Stimulated activated CD8-positive, alpha-beta memory T cell treated with anti-CD3 and anti-CD28 coated beads, Interleukin-4, amount 100 ng/mL, for 24 hours (primary cell): Measurements from ENCODE around the gene PRSS3.
"Not testable (repeated sequence)": the region's sequence is repeated elsewhere in the genome, so short reads cannot be mapped to it uniquely, and the experiment has no call there.

ENCODE experiments used
- DNase-seq: peaks from one replicate; pipeline ENCODE4 v3.0.0-alpha.2; 2020; ENCODE audit warnings: low read depth

Gene PRSS3

GRCh38 chr9:33818167-33818846 is 22.9 kb downstream of the PRSS3 start:
- DNase-seq = no peak

- DNase-seq = no peak
These were observed 23.6 kb downstream of the PRSS3 start for GRCh38 chr9:33818847-33819500.

DNA sequence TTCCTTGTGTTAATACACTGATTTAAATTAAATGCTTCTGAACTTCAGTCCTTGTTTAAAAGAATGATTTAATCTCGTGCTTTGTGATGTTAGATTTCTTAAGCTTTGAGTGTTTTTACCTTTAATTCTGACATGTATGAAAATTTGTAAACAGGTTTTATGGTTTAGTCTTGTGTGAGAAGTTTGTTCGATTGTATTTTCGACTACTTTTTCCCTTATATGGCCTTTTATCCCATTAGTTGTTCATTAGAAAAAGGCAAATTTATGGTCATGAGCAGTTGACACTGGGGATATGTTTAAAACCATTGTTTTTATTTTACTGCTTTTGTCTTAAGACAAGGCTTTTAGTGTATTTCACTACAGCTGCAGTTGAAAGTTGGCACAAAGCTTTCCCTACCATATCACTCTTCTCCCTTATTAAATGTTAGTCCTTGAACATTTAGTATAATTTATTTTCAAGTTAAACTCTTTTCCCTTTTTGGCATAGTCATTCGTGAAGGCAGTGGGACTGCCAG is 24.9 kb downstream of the PRSS3 start:
- no peak for DNase-seq

- no peak for DNase-seq
These were observed 28.4 kb downstream of the PRSS3 start for GRCh38 chr9:33823801-33824200.

GRCh38 chr9:33827285-33827684 is 31.9 kb downstream of the PRSS3 start:
- not testable (repeated sequence) for DNase-seq

- not testable (repeated sequence) for DNase-seq
These were observed 34.4 kb downstream of the PRSS3 start for GRCh38 chr9:33829641-33830230.

GRCh38 chr9:33835625-33836260 is 40.4 kb downstream of the PRSS3 start:
- no peak for DNase-seq

DNA sequence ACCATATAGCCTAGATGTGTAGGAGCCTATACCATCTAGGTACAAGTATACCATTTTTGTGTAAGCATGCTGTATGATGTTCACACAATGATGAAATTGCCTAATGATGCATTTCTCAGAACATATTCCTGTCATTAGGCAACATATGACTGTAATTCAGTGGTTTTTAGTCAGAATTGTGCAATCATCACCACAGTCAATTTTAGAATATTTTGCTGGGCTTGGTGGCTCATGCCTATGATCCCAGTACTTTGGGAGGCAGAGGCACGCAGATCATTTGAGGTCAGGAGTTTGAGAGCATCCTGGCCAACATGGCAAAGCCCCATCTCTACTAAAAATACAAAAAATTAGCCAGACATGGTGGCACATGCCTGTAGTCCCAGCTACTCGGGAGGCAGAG is 40.9 kb downstream of the PRSS3 start:
- not testable (repeated sequence) for DNase-seq

DNA sequence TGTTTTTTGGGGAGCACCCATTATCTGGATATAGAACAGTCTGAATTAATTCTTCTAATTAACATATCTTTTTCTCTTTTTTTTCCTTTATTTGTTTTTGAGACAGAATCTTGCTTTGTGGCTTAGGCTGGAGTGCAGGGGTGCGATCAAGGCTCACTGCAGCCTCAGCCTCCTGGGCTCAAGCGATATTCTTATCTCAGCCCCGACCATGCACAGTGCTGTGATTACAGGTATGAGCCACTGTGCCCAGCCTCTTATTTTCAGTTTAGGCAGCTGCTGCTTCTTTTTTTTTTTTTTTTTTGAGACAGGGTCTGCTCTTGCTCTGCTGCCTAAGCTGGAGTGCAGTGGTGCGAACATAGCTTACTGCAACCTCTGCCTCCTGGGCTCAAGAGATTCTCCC is 41.8 kb downstream of the PRSS3 start:
- no peak for DNase-seq

GRCh38 chr9:33840381-33840780 is 45.0 kb downstream of the PRSS3 start:
- DNase-seq = no peak

GRCh38 chr9:33843312-33843961 is 48.1 kb downstream of the PRSS3 start:
- no peak for DNase-seq

- DNase-seq = no peak
These were observed 50.9 kb downstream of the PRSS3 start for GRCh38 chr9:33846231-33846630.

DNA sequence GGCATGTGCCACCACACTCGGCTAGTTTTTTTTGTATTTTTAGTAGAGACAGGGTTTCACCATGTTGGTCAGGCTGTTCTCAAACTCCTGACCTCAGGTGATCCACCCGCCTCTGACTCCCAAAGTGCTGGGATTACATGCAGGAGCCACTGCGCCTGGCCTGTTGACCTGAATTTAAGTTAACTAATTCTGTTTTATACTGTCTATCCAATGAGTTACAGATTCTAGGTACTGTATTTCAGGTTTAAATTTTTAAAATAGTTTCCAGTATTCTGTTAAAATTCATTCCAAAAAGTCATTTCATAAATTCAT is 52.5 kb downstream of the PRSS3 start:
- not testable (repeated sequence) for DNase-seq
